Occipital lobe (tissue), 2 donors: ENCODE measurements around the gene WWOX. TPM values are rescaled to one million over a fixed set of nuclear protein-coding genes. Genes with fewer than 3 reads are reported as not detected.

Experiments used
- DNase-seq: peaks from one replicate; lab custom pipeline; 2025; lab: John Stamatoyannopoulos, UW
- total RNA-seq: library from RNA; depleted of rRNA; stranded (reverse); fragments of >200 nt; gene quantifications from one replicate; pipeline ENCODE4 v1.2.3, GENCODE V29; 2014

Gene WWOX
- total RNA-seq, 1 donor from 2014 or later = 20.9 TPM

DNA sequence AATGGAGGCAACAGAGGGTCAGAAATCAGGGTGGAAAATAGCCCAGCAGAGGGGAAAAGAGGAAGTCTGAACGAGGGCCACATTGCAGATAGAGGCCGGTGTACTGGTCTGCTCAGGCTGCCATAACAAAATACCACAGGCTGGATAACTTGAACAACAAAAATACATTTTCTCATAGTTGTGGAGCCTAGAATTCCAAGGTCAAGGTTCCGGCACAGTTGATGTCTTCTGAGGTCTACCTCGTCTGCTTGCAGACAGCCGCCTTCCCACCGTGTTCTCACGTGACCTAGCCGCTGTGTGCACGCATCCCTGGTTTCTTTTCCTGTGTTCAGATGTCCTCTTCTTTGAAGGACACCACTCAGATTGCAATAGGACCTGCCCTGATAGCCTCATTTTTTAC, 249.4 kb downstream of the WWOX start:
- DNase-seq = no peak

DNA sequence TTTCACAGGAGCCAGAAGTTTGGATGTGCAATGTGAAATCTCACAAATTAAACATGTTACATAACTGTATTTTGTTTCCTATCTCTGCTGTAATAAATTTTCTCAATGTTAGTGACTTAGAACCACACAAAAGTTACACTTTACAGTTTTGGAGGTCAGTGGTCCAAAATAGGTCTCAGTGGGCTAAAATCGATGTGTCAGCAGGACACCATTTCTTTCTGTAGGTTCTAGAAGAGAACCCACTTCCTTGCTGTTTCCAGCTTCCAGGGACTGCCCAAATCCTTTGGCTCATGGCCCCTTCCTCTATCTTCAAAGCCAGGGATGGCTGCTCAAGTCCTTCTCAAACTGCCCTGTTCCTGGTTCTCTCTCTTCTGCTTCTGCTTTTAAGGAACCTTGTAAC, 252.7 kb downstream of the WWOX start:
- DNase-seq = no peak

DNA sequence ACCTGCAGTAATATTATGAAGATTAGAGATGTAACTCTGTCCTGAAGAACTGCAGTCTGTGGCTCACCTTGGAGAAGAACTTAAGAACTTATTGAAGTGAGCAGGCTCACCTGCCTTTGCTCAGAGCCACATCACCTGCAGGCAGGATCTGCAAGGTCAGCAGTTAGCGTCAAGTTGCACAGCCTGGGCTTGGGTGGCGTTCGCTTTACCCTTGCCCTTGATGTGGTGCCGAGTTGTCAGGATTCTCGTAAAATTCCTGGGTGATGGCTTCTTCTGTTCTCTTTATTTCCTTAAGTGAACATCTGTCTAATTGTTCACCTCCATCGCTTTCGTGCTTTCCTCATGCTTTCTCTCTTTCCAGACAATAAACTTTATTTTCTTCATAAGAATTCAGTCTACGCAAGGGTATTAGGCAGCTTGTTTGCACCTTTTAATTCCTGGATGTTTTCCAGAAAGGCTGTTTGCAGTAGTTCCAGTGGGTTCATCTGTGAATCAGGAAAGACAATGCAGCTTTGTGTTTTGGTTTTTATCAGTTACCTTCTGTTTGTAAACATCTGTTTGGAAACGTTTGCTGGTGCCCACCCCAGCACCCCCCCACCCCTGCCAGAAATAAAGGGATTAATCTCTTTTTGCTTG, 254.3 kb downstream of the WWOX start:
- no peak for DNase-seq

DNA sequence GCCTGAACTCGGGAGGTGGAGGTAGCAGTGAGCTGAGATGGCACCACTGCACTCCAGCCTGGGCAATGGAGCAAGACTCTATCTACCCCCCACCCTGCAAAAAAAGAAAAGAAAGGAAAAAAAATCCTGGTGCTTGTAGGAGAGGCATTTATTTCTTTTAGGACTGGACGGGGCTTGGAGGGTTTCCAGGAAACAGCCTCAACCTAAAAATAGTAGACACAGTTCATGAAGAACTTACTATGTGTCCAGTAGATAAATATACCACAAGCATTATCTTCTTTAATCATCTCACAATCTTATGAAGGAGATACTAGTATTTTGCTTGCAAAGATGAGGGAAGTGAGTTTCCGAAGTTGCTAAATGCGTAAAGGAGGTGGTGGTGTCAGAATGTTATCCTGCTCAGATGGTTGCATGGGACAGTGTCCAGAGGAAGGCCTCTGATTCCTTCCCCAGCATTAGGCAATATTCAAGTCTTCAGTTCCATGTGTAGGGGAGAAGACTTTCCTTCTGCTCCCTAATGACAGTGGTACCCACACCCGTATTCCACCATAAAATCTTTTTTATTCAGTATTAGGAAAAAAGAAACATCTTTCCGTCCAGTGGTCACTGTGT, 263.2 kb downstream of the WWOX start:
- DNase-seq = no peak

- DNase-seq = no peak
These were observed 264.5 kb downstream of the WWOX start for GRCh38 chr16:78363843-78364555.

DNA sequence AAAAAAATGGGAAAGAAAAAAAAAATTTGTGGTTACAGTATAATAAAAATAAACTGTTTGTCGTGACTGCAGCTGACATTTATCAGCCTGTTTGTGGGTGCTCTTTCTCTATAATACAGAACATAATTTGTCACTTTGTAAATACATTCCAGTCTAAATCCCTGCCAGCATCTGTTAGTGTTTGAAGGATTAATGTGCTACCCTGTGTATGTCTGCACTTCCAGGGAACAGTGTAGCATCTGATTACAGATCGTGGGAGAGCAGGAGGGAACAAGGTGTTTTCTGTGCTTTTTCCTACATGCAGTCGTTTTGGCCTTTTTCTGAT, 265.1 kb downstream of the WWOX start:
- DNase-seq = no peak

GRCh38 chr16:78365366-78365765, 265.9 kb downstream of the WWOX start:
- DNase-seq = no peak

DNA sequence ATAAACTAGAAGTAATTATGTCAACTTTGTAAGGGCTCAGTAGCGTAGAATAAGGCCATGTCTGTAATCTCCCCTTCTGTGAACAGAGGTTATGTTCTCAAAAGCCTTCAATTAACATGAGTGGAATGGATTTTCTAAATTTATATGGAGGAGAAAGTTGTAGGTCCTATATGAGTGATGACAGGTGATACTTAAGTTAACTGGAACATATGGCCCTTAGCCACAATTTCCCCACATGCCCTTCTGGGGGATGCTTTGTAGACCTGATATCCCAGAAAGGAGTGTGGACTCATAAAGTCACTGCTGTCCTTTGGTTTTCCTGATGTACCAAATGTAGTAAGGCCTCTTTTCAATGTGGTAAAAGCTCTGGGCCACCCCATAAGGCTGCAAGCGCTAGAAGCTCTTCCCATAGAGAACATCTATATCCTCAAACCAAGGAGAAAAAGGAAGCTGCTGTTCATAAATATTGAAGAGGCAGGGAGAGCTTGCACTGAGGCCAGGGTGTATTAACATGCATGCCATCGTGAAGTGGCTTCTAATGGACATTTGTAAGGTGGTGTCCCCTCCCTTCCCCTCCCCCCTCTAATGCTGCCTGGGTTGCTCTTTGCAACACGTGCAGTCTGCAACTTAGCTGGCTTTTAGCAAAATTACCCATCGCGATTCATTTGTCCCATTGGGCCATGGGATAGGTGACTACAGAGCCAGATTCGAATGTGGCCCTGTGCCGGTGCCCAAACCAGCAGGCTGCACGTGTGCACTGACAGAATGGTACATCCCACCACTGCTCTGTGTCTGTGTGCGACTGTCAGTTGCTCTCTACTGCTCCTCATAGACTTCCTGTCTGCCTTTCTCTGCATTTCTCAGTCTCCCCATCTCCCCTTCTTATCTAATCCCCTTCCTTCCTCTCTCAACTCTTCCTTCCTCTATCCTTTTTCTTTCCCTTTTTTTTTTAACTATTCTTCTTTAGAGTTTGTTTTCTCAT, 269.0 kb downstream of the WWOX start:
- DNase-seq = no peak

DNA sequence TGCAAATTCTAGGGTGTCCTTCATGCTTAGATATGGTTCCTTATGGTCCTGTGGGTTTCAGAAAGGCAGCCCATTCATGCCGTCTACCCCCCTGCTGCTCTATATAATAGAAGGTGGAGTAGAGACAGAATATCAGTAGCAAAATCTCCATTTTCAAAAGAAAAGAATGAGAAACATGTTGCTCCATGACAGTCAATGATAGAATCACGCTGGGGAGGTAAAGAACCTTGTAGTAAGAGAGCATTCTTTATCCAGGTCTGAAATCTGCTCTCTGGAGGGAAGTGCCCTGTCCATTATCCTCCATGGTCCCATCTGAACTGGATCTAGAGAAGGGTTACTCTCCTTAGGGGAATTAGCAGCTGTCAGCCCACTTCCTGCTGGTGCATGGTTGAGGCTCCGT, 272.8 kb downstream of the WWOX start:
- DNase-seq = no peak

- no peak for DNase-seq
These were observed 275.7 kb downstream of the WWOX start for GRCh38 chr16:78375055-78375679.

GRCh38 chr16:78376452-78376851, 277.0 kb downstream of the WWOX start:
- no peak for DNase-seq

DNA sequence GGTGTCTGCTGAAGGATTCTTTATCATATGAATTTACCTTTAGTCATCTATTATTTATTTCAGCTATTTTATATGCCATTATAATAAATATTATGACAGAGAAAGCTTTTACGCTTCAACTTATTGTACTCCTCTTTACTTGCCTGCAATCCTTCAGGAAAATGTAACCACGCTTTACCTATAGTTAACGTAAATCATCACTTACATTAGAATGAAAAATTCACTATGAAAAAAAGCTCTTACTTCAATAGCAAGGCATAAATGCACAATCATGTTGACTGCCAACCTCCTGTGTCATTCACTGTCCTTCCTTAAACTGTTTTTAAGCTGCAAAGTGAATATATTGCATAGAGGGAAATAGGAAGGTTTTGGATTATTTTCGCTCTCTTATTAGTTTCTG, 277.9 kb downstream of the WWOX start:
- no peak for DNase-seq

DNA sequence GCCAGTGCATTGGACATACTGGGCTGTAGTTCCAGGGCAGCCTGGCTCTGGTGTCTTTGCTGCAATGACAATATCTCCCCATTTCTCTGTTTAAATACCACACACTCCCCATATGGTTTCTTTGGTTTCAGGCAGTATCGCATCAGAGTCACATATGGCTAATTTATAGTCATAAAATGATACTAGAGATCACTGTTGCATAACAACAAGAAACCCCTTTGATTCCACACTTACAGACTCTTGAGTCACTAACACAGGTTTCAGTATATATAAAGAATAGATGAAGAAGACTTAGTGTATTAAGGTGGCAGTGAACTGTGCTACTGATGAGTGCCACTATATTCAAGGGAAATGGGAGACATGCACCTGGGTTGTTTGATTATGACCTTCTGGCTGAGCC, 281.6 kb downstream of the WWOX start:
- no peak for DNase-seq

DNA sequence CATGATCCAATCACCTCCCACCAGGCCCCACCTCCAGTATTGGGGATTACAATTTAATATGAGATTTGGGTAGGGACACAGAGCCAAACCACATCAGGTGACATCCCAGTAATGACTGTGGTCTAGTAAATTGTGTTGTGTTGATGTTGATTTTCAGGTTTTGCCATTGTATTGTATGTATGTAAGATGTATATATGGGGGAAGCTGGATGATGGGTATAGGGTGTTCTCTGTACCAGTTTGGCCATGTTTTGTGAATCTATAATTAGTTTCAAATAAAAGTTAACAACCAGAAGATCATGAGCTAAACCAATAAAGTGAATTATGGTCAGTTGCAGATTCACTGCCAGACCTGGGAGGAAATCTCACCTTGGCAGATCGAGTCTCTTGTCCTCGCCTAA, 283.7 kb downstream of the WWOX start:
- no peak for DNase-seq

DNA sequence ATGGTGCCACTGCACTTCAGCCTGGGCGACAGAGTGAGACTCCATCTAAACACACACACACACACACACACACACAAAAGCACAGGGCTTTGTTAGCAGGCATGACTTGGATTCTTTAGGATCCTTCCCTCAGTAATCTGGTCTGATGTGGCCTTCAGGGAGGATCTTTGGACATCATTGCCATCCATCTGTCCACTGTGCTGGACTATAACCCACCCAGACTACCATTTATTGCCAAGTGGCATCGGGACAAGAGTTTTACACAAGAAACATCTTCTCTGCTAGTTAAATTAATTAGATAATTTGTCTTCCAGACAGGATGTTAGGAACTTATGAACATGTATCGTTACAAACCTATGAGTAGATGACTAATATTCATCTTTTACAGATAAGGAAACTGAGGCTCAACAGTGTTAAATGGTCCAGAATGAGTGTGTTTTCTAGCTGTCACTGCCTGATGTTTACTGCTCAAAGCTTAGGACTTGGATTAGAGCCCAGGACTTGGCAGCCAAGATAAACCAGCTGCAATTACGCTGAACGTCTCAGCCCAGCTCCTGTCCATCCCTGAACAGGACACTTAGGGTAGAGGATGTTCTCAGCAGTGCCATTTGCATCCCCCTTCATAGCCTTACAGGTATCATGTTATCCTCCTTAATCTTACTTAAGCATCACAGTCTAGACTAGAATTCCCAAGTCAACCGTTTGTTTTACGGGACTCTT, 285.8 kb downstream of the WWOX start:
- DNase-seq = no peak

- no peak for DNase-seq
These were observed 287.3 kb downstream of the WWOX start for GRCh38 chr16:78386557-78387324.

GRCh38 chr16:78389009-78389498, 289.6 kb downstream of the WWOX start:
- no peak for DNase-seq

DNA sequence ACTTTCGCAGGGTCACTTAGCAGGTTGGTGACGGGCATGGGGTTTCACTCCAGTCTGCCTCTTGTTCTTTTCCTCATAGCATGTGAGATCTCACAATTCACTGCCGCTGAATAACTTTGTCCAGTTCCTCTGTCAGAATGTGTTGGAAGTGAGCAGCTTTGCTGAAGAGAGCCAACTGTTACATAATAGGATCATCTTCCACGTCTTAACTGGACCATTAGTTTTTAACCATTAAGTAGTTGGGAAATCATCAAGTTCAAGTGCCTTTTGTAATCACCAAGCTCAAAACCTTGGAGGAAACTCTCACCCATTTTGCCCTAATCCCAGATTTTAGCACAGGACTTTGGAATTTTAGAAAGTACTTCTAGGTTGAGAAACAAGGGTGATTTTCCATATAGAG, 290.6 kb downstream of the WWOX start:
- DNase-seq = no peak

DNA sequence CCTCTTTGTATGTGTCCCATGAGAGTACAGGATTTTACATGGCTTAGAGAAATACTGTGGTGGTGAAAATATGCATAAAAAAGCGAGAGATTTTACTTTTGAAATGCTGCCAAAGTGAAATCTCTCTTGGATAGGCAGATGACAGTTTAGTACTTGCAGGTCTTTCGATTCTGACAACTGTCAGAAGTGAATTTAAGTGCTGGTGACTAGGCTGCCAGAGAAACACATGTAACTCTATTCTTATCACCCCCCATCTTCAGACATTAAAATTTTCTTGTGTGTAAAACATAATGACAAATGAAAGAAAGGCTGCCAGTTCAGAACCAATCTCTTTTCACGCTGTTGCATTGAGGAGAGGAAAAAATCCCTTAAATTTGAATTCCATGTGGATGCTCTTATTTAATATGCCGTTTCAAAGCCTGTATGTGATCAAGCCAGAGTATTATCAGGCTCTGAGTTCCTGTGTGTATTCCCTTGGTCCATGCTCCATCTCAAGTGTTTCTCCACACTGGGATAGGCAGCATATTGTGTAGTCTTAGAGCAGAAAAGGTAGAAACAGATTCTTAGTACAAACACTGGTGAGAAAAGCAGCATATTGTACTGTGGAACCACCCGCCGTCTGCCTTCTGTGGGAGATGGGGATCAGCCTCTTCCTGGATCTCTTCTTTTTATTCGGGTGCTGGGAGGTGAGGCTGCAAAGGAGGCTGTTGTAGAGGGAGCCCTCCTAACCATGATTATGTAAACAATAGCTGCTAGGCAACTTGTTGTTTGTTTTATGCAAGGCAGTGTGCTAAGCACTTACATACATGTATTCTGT, 291.3 kb downstream of the WWOX start:
- no peak for DNase-seq
